NCI-H146 treated with DMSO at 0.1 percent for 48 hours (cell line): ENCODE measurements around the gene RXFP1.

Source experiments
- DNase-seq: peaks from one replicate; lab custom pipeline; 2025; ENCODE audit not compliant: unreplicated experiment; lab: John Stamatoyannopoulos, UW

The RXFP1 gene

GRCh38 chr4:158540125-158540907, 18.6 kb downstream of the RXFP1 start:
- DNase-seq: no peak

GRCh38 chr4:158541506-158541905, 19.8 kb downstream of the RXFP1 start:
- DNase-seq: no peak

GRCh38 chr4:158543191-158543590, 21.5 kb downstream of the RXFP1 start:
- DNase-seq: no peak

- no peak for DNase-seq
Observed at GRCh38 chr4:158544141-158544540, 22.5 kb downstream of the RXFP1 start.

GRCh38 chr4:158553364-158553763, 31.7 kb downstream of the RXFP1 start:
- DNase-seq: no peak

- no peak for DNase-seq
Observed at GRCh38 chr4:158560284-158560683, 38.6 kb downstream of the RXFP1 start.

GRCh38 chr4:158566860-158567259, 45.2 kb downstream of the RXFP1 start:
- no peak for DNase-seq

GRCh38 chr4:158571736-158572135, 50.1 kb downstream of the RXFP1 start:
- no peak for DNase-seq

- DNase-seq: no peak
Observed at GRCh38 chr4:158572608-158573007, 50.9 kb downstream of the RXFP1 start.

GRCh38 chr4:158578476-158578875, 56.8 kb downstream of the RXFP1 start:
- DNase-seq: no peak

GRCh38 chr4:158580064-158580463, 58.4 kb downstream of the RXFP1 start:
- no peak for DNase-seq

GRCh38 chr4:158581161-158581560, 59.5 kb downstream of the RXFP1 start:
- DNase-seq: no peak

GRCh38 chr4:158586881-158587280, 65.2 kb downstream of the RXFP1 start:
- no peak for DNase-seq

GRCh38 chr4:158588285-158588684, 66.6 kb downstream of the RXFP1 start:
- DNase-seq: no peak

- DNase-seq: no peak
Observed at GRCh38 chr4:158588777-158589176, 67.1 kb downstream of the RXFP1 start.

GRCh38 chr4:158590306-158590705, 68.6 kb downstream of the RXFP1 start:
- DNase-seq: no peak

- DNase-seq: no peak
Observed at GRCh38 chr4:158590824-158591223, 69.1 kb downstream of the RXFP1 start.

- DNase-seq: no peak
Observed at GRCh38 chr4:158597879-158598596, 76.4 kb downstream of the RXFP1 start.

GRCh38 chr4:158599150-158599549, 77.5 kb downstream of the RXFP1 start:
- DNase-seq: no peak

GRCh38 chr4:158599765-158600498, 78.2 kb downstream of the RXFP1 start:
- DNase-seq: no peak

GRCh38 chr4:158604369-158604768, 82.7 kb downstream of the RXFP1 start:
- DNase-seq: no peak

- no peak for DNase-seq
Observed at GRCh38 chr4:158605393-158605792, 83.7 kb downstream of the RXFP1 start.
